Fibroblast of skin of left quadriceps (primary cell): ENCODE measurements around the gene ELAVL2.
"Not testable (repeated sequence)": the region's sequence is repeated elsewhere in the genome, so short reads cannot be mapped to it uniquely, and the experiment has no call there.

Source experiments
- DNase-seq, 2 experiments: peaks; one replicate each; pipeline ENCODE4 v3.0.0-alpha.2; 2013; ENCODE audit warnings: low read depth in 2 of 2

ELAVL2 gene

GRCh38 chr9:23723048-23723447 is 103.0 kb downstream of the ELAVL2 start:
- not testable (repeated sequence) for DNase-seq

- no peak for DNase-seq
These were observed 104.6 kb downstream of the ELAVL2 start for GRCh38 chr9:23721466-23721865.

GRCh38 chr9:23717505-23717904 is 108.5 kb downstream of the ELAVL2 start:
- DNase-seq, result no peak

GRCh38 chr9:23707249-23707648 is 118.8 kb downstream of the ELAVL2 start:
- DNase-seq, result no peak

GRCh38 chr9:23702311-23702922 is 123.6 kb downstream of the ELAVL2 start:
- DNase-seq, result no peak

GRCh38 chr9:23701291-23701690 is 124.7 kb downstream of the ELAVL2 start:
- no peak for DNase-seq

- DNase-seq, result no peak
These were observed 125.7 kb downstream of the ELAVL2 start for GRCh38 chr9:23700359-23700758.

- no peak for DNase-seq
These were observed 127.9 kb downstream of the ELAVL2 start for GRCh38 chr9:23698161-23698560.

GRCh38 chr9:23695572-23695971 is 130.5 kb downstream of the ELAVL2 start:
- no peak for DNase-seq

GRCh38 chr9:23693374-23693773 is 132.7 kb downstream of the ELAVL2 start:
- no peak for DNase-seq

- no peak for DNase-seq
These were observed 139.1 kb downstream of the ELAVL2 start for GRCh38 chr9:23686896-23687295.

GRCh38 chr9:23686257-23686656 is 139.8 kb downstream of the ELAVL2 start:
- DNase-seq, result peak; percentile 3 to 10

GRCh38 chr9:23683611-23684061 is 142.4 kb downstream of the ELAVL2 start:
- peak; percentile 52 to 55 for DNase-seq

GRCh38 chr9:23682891-23683431 is 143.1 kb downstream of the ELAVL2 start:
- peak; percentile 32 for DNase-seq

GRCh38 chr9:23682352-23682751 is 143.7 kb downstream of the ELAVL2 start:
- DNase-seq, result no peak

- DNase-seq, result no peak
These were observed 148.6 kb downstream of the ELAVL2 start for GRCh38 chr9:23677446-23677845.

GRCh38 chr9:23674016-23674585 is 151.9 kb downstream of the ELAVL2 start:
- no peak for DNase-seq

GRCh38 chr9:23672151-23672550 is 153.9 kb downstream of the ELAVL2 start:
- no peak for DNase-seq

GRCh38 chr9:23669776-23670175 is 156.3 kb downstream of the ELAVL2 start:
- no peak for DNase-seq

GRCh38 chr9:23665635-23666034 is 160.4 kb downstream of the ELAVL2 start:
- DNase-seq, result no peak

GRCh38 chr9:23665051-23665450 is 161.0 kb downstream of the ELAVL2 start:
- no peak for DNase-seq

GRCh38 chr9:23663946-23664345 is 162.1 kb downstream of the ELAVL2 start:
- peak in 1 of 2 experiments; percentile 7 for DNase-seq

- peak; percentile 42 to 55 for DNase-seq
These were observed 162.5 kb downstream of the ELAVL2 start for GRCh38 chr9:23663536-23663935.
